GM12878 (cell line): ENCODE measurements around the gene CMTM4. TPM values are rescaled to one million over a fixed set of nuclear protein-coding genes. Genes with fewer than 3 reads are reported as not detected.

ENCODE experiments used
- ATAC-seq: fragments of 200-7000 bp; cut with Tn5 transposase; 3 replicates; pipeline ENCODE4 v1.9.1; 2020; ENCODE audit warnings: mild to moderate bottlenecking, moderate library complexity
- BruUV-seq: library from RNA; stranded (reverse); fragments of 400-500 nt; replicated peaks from 2 replicates; lab custom pipeline; 2021; lab: Mats Ljungman, UMichigan
- CTCF ChIA-PET: fragments of 300-600 bp; sonication (Branson Sonifier 250); formaldehyde crosslinking; extraction: SDS; loops from one replicate; lab custom pipeline; 2021; ENCODE audit warnings: inconsistent platforms; lab: Yijun Ruan, JAX
- POLR2A ChIA-PET: fragments of 350-600 bp; formaldehyde crosslinking; extraction: SDS; loops from one replicate; lab custom pipeline; 2021; ENCODE audit warnings: inconsistent platforms; lab: Charles Lee
- RAD21 ChIA-PET: fragments of 300-600 bp; sonication (Branson Sonifier 250); formaldehyde crosslinking; loops from one replicate; lab custom pipeline; 2023; ENCODE audit warnings: antibody characterized with exemption; ENCODE audit not compliant: unreplicated experiment; lab: Charles Lee
- SMC1A ChIA-PET: fragments of 300-600 bp; sonication (Branson Sonifier 250); formaldehyde crosslinking; loops from one replicate; lab custom pipeline; 2023; ENCODE audit not compliant: unreplicated experiment, uncharacterized antibody; lab: Charles Lee
- DNase-seq: peaks from one replicate; pipeline ENCODE4 v3.0.0-alpha.2; 2011; ENCODE audit warnings: low read depth, low spot score
- FAIRE-seq: peaks from 3 replicates; lab custom pipeline; 2011; peaks lifted over from hg19 to GRCh38; lab: Jason Lieb, UNC
- H2AFZ ChIP-seq: 2 replicates; pipeline ENCODE4 v1.6.0; 2011; ENCODE audit warnings: low read depth, low read length, control low read depth; ENCODE audit not compliant: control insufficient read depth
- H3K27ac ChIP-seq: 2 replicates; pipeline ENCODE4 v1.5.1; 2011; ENCODE audit warnings: control low read depth; ENCODE audit not compliant: control insufficient read depth, insufficient read depth
- H3K27me3 ChIP-seq, 2 experiments: replicated peaks in 1 of 2; 2 replicates each; pipeline versions ENCODE4 v1.6.0 to v1.6.1; 2011; ENCODE audit warnings: low read length in 1 of 2; ENCODE audit not compliant: control insufficient read depth in 2 of 2, insufficient read depth in 2 of 2
- H3K36me3 ChIP-seq, 2 experiments: 2 replicates each; pipeline ENCODE4 v1.5.1; 2011; ENCODE audit warnings: low read length in 1 of 2; ENCODE audit not compliant: control insufficient read depth in 2 of 2, insufficient read depth in 2 of 2
- H3K4me1 ChIP-seq: 2 replicates; pipeline ENCODE4 v1.6.1; 2011; ENCODE audit warnings: mild to moderate bottlenecking, low read length, moderate library complexity, mixed read lengths; ENCODE audit not compliant: control insufficient read depth, insufficient read depth
- H3K4me2 ChIP-seq: 2 replicates; pipeline ENCODE4 v1.6.0; 2011; ENCODE audit warnings: control low read depth; ENCODE audit not compliant: control insufficient read depth, insufficient read depth
- H3K4me3 ChIP-seq: fragments of 200-600 bp; sonication (generic); 2 replicates; pipeline ENCODE4 v1.5.1; 2016
- H3K79me2 ChIP-seq: 2 replicates; pipeline ENCODE4 v1.6.0; 2011; ENCODE audit warnings: low read length; ENCODE audit not compliant: control insufficient read depth, insufficient read depth
- H3K9ac ChIP-seq: 2 replicates; pipeline ENCODE4 v1.8.0; 2011; ENCODE audit warnings: low read length, control low read depth, mixed read lengths; ENCODE audit not compliant: control insufficient read depth, insufficient read depth
- H3K9me3 ChIP-seq: replicated peaks from 3 replicates; pipeline ENCODE4 v1.5.1; 2011; ENCODE audit warnings: mild to moderate bottlenecking, low read length; ENCODE audit not compliant: control insufficient read depth, insufficient read depth
- H4K20me1 ChIP-seq: 2 replicates; pipeline ENCODE4 v1.6.0; 2011; ENCODE audit not compliant: control insufficient read depth, insufficient read depth
- BHLHE40 ChIP-seq, 2 experiments: fragments of 450-650 bp in 1 of 2; IDR thresholded peaks; 2 replicates each; pipeline ENCODE4 v1.6.1; 2011 to 2017; ENCODE audit warnings: low read depth in 2 of 2, borderline replicate concordance in 1 of 2, improper control_type of control experiment in 1 of 2, low read length in 1 of 2, mild to moderate bottlenecking in 1 of 2
- CHD4 ChIP-seq: fragments of 200-600 bp; sonication (generic); IDR thresholded peaks from 2 replicates; pipeline ENCODE4 v1.6.1; 2016; ENCODE audit warnings: mild to moderate bottlenecking
- E2F8 ChIP-seq: fragments of 450-650 bp; IDR thresholded peaks from 2 replicates; pipeline ENCODE4 v1.6.1; 2018; ENCODE audit warnings: mild to moderate bottlenecking, low read depth, moderate library complexity; ENCODE audit not compliant: partially characterized antibody
- IRF5 ChIP-seq: fragments of 450-650 bp; IDR thresholded peaks from 2 replicates; pipeline ENCODE4 v1.6.1; 2017; ENCODE audit warnings: borderline replicate concordance
- LARP7 ChIP-seq: fragments of 450-650 bp; IDR thresholded peaks from 2 replicates; pipeline ENCODE4 v1.6.1; 2017; ENCODE audit warnings: mild to moderate bottlenecking
- NR2F1 ChIP-seq: fragments of 450-650 bp; conservative IDR thresholded peaks from 2 replicates; pipeline ENCODE4 v1.6.1; 2017; ENCODE audit warnings: mild to moderate bottlenecking
- PAX5 ChIP-seq: IDR thresholded peaks from 2 replicates; pipeline ENCODE4 v1.6.1; 2011; ENCODE audit warnings: low read depth, low read length, borderline replicate concordance
- PKNOX1 ChIP-seq: fragments of 450-650 bp; IDR thresholded peaks from 2 replicates; pipeline ENCODE4 v1.6.1; 2016; ENCODE audit warnings: mild to moderate bottlenecking
- RUNX3 ChIP-seq: IDR thresholded peaks from 2 replicates; pipeline ENCODE4 v1.6.1; 2012; ENCODE audit warnings: low read length, inconsistent platforms
- SMAD1 ChIP-seq: fragments of 450-650 bp; IDR thresholded peaks from 2 replicates; pipeline ENCODE4 v1.6.1; 2018; ENCODE audit warnings: mild to moderate bottlenecking, low read depth; ENCODE audit not compliant: partially characterized antibody
- WGBS: methylation state at CpG from one replicate; pipeline ENCODE4 v1.1.6; 2016; ENCODE audit warnings: low lambda C conversion rate; ENCODE audit not compliant: insufficient replicate concordance, insufficient coverage; ENCODE audit errors: missing lambda C conversion rate; 5-methylcytosine and 5-hydroxymethylcytosine counted together
- in situ Hi-C: fragments of 300-500 bp; cut with MboI; formaldehyde crosslinking; loops from 9 replicates; pipeline ENCODE4 v1.14.3; 2018; ENCODE audit warnings: mixed read lengths
- intact Hi-C: fragments of 100-400 bp; cut with micrococcal nuclease; formaldehyde crosslinking; loops from one replicate; pipeline ENCODE4 v1.14.2; 2022; ENCODE audit not compliant: unreplicated experiment
- polyA plus RNA-seq, 11 experiments: library from polyadenylated mRNA; depleted of rRNA in 4 of 11; unstranded in 6 of 11; stranded (reverse) in 5 of 11; fragments of >200 nt; fragmentation: Nextera tagmentation in 4 of 11; fragmentation: Illumina TruSeq in 1 of 11; extraction: Ambion mirVana in 4 of 11; extraction: Trizol in 1 of 11; gene quantifications; 1 replicate in 1 of 11; 2 replicates in 10 of 11; pipeline versions ENCODE4 v1.2.1 to v1.2.3, GENCODE V29; 2011 to 2016; ENCODE audit warnings: inconsistent platforms in 2 of 11, missing spikeins in 2 of 11, low read depth in 1 of 11
- total RNA-seq, 4 experiments: library from RNA; depleted of rRNA in 3 of 4; stranded (reverse); fragments of >200 nt in 3 of 4; fragmentation: Illumina TruSeq in 1 of 4; extraction: Trizol in 1 of 4; gene quantifications; 2 replicates each; pipeline versions ENCODE4 v1.2.1 to v1.2.3, GENCODE V29; 2013 to 2021

The CMTM4 gene
- total and polyA plus RNA-seq, 10 of the 15 experiments (the other 5 are each of a cell fraction or from before 2014, with no cell fraction given), result 0.02 to 0.43 (median 0.15) TPM; not detected in 2

GRCh38 chr16:66658860-66659190, 37.7 kb downstream of the CMTM4 start:
- H3K9me3 ChIP-seq, result no peaks in the 10 kb centered on the region
- RAD21 ChIA-PET, result no interaction called here
- POLR2A ChIA-PET, result no interaction called here
- no peak overlapping the region for H3K4me3 ChIP-seq
- in situ Hi-C loops, result no loop called here
- BruUV-seq, result no TSS peak
- ATAC-seq, result no peak
- WGBS, result 51% methylated on average over 5 of the region's 5 CpGs
- no peak overlapping the region for H3K9ac ChIP-seq
- no peak overlapping the region for H2AFZ ChIP-seq
- H3K79me2 ChIP-seq, result no peaks in the 10 kb centered on the region
- SMC1A ChIA-PET, result no interaction called here
- no peaks in the 10 kb centered on the region for H3K4me1 ChIP-seq
- no peak for DNase-seq
- H3K4me2 ChIP-seq, result no peak overlapping the region
- H3K27ac ChIP-seq, result no peak overlapping the region
- no peaks in the 10 kb centered on the region for H4K20me1 ChIP-seq
- no peak for FAIRE-seq
- TF ChIP-seq SMAD1 (no peak), E2F8 (no peak)
- no peaks in the 10 kb centered on the region for H3K36me3 ChIP-seq
- CTCF ChIA-PET, result interaction anchor here (0.7 to 1.8 kb wide), 3 partner anchors 8 to 35 kb away, joined by 4 to 5 read pairs (median 5); no protein-coding TSS in a partner anchor
- intact Hi-C loops, result no loop called here
- peaks cover 0 to 2% of the 10 kb centered on the region in 2 experiments; a peak in 1 of 4 replicates for H3K27me3 ChIP-seq

GRCh38 chr16:66658143-66658859, 38.2 kb downstream of the CMTM4 start:
- CTCF ChIA-PET, result interaction anchor here (1.0 to 1.8 kb wide), 3 partner anchors 8 to 50 kb away, joined by 5 read pairs; no protein-coding TSS in a partner anchor
- TF ChIP-seq BHLHE40 (IDR thresholded peaks at IDR 0.05; ENCODE audit: borderline replicate concordance in 1 of 2, low read depth in 2 of 2, low read length in 1 of 2) (no peak), CHD4 (no peak), IRF5 (no peak), PKNOX1 (no peak), PAX5 (no peak), RUNX3 (no peak), NR2F1 (no peak), LARP7 (no peak)
- TF ChIP-seq, all 136 proteins: peak for 0
- POLR2A ChIA-PET, result no interaction called here
- FAIRE-seq, result no peak
- Histone ChIP-seq H3K9me3 (no peaks in the 10 kb centered on the region), H3K4me2 (no peak overlapping the region), H4K20me1 (no peaks in the 10 kb centered on the region), H3K9ac (no peak overlapping the region), H3K4me1 (no peaks in the 10 kb centered on the region), H3K79me2 (no peaks in the 10 kb centered on the region), H3K36me3 (no peaks in the 10 kb centered on the region), H3K27me3 (peaks cover 0 to 2% of the 10 kb centered on the region in 2 experiments; a peak in 1 of 4 replicates), H2AFZ (no peak overlapping the region), H3K4me3 (no peak overlapping the region), H3K27ac (no peak overlapping the region)
- RAD21 ChIA-PET, result no interaction called here
- in situ Hi-C loops (no loop called here), intact Hi-C loops (no loop called here)
- no TSS peak for BruUV-seq
- no peak for DNase-seq
- SMC1A ChIA-PET, result no interaction called here
- 3% methylated on average over 6 of the region's 6 CpGs for WGBS
- ATAC-seq, result no peak
